NT2/D1 (cell line): ENCODE results near the gene OR10A5.

ENCODE experiments used
- SUZ12 ChIP-seq: IDR thresholded peaks from 2 replicates; pipeline ENCODE4 v1.6.1; 2011; ENCODE audit not compliant: insufficient read length, insufficient read depth; ENCODE audit errors: extremely low read depth
- YY1 ChIP-seq: IDR thresholded peaks from 2 replicates; pipeline ENCODE4 v1.6.1; 2011; ENCODE audit not compliant: insufficient read length, insufficient read depth
- ZNF274 ChIP-seq: IDR thresholded peaks from 2 replicates; pipeline ENCODE4 v1.6.1; 2011; ENCODE audit warnings: mild to moderate bottlenecking, low read depth, low read length

GRCh38 chr11:6871278-6871677, 25.8 kb downstream of the OR10A5 start:
- TF ChIP-seq YY1 (no peak), SUZ12 (no peak), ZNF274 (no peak)
